Hypothalamus (tissue), 51 donors: ENCODE measurements around the gene FCSK.

Experiments
- DNase-seq, 51 donors: peaks; one replicate each; lab custom pipeline; 2025; lab: John Stamatoyannopoulos, UW

The FCSK gene

DNA sequence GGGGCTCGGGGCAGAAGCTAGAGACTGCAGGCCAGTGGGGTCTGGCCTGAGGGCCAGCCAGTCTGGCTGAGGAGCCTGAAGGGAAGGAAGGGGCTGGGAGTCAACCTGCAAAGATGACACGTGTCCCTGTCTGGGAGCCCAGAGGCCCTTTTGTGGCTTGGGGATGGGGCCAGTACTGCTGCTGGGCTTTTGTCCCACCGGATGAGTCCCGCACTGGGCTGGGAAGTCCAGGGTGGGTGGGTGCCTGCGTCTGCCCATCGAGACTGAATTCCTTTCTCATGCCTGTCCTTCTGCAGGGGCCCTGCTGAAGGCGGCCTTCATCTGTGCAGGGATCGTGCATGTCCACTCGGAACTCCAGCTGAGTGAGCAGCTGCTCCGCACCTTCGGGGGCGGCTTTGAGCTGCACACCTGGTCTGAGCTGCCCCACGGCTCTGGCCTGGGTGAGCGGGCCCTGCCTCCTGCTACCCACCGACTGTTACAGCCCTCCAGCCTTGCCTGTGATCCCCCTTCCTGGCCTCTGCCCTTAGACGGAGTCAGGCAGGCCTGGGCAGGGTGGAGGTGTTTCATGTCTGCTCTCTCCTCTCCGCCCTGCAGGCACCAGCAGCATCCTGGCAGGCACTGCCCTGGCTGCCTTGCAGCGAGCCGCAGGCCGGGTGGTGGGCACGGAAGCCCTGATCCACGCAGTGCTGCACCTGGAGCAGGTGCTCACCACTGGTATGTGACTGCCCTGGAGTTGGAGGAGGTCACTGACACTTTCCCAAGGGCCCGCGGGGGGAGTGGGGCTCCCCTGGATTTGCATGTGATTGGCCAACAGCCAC, 20.9 kb downstream of the FCSK start:
- no peak for DNase-seq

DNA sequence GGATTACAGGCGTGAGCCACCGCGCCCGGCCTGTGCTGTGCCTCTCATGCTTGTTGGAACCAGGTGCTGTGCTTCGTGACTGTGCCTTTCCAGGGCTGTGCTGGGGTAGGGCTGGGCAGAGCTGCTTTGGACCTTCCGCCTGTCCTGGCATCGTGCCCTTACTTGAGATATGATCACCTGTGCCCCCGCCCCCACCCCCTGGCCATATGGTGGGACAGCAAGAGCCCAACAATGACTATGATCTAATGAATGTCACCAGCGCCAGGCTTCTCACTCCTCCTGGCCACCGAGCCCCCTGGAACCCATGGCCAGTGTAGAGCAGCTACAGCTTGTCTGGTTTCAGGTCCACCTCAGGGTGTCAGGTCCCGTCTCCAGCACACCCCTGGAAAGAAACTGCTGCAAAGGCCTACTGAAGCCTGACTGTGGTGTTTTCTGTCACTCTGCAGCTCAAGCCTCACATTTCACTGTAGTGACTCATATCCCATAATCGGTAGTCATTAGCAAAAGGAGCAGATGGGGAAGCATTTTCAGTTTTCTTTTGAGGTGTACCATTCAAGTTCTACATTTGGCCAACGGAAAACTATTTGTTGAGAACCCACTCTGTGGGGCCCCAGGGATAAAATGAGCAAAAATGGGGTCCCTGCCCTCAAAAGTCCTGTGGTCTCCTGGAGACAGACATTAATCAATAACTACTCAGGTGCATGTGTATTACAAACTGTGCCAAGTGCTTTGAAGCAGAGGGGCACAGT, 22.1 kb downstream of the FCSK start:
- no peak for DNase-seq

DNA sequence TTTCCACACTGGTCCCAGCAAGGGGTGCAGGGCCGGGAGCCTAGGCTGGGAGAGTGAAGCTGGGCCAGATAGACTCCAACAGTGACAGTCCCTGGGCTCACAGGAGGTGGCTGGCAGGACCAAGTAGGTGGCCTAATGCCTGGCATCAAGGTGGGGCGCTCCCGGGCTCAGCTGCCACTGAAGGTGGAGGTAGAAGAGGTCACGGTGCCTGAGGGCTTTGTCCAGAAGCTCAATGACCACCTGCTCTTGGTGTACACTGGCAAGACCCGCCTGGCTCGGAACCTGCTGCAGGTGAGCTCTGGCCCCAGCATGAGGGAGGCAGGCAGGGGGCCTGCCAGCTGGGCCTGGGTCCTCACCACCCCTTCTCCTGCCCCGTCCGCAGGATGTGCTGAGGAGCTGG, 23.8 kb downstream of the FCSK start:
- DNase-seq: no peak

DNA sequence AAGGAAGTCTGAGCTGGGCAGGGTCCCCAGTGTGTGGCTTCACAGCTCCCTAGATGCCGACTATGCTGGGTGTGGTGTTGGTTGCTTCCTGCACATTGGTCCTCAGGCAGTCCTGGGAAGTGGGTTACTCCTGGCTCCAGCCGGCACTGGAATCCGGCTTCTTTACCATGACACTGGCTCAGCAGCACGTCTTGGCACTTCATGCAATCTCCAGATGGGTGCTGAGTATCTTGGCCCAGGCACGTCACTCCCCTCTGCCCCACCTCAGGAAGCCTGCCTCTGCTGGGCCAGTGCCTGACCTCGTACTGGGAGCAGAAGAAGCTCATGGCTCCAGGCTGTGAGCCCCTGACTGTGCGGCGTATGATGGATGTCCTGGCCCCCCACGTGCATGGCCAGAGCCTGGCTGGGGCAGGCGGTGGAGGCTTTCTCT, 24.5 kb downstream of the FCSK start:
- no peak for DNase-seq

DNA sequence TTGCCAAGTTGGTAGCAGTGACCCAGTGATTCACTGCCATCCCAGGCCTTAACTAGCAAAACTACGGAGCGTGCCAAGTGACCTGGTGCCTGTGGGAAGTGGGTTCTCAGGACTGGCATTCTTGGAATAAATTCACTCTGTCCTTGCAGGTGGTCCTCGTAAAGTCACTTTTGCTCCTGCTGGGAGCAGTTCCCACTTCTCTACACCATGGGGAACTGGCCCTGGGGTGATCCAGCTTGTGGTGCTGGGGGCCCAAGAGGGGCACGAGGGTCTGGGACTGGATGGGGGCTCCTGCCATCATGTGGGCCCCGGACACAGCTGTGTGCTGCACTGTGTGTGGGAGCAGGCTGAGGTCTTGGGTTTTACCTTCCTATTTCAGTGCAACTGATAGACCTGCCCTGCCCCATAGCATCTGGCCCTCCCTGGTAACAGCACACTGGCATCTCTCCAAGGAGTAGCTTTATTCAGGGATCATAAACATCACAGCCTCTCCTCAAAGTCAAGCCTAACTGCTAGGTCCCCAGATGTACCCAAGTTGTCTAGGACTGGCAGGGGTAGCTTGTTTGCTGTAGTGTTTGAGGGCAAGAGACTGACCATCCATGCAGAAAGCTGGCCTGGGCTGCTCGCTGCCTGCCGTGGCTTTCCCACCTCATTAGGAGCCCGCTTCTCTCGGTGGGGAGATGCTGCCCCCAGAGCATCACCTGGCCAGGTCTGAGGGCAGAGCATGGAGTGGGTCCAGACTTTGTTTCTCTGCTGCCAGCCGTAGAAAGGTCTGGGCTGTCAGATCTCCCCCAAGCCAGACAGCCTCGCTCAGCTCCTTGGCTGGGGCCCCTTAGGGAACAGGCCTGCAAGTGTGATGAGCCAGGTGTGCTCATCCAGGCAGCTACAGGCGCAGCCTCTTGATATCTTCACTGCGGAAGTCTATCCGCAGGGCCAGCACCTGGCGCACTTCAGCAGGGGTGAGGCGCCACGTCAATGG, 26.0 kb downstream of the FCSK start:
- no peak for DNase-seq

DNA sequence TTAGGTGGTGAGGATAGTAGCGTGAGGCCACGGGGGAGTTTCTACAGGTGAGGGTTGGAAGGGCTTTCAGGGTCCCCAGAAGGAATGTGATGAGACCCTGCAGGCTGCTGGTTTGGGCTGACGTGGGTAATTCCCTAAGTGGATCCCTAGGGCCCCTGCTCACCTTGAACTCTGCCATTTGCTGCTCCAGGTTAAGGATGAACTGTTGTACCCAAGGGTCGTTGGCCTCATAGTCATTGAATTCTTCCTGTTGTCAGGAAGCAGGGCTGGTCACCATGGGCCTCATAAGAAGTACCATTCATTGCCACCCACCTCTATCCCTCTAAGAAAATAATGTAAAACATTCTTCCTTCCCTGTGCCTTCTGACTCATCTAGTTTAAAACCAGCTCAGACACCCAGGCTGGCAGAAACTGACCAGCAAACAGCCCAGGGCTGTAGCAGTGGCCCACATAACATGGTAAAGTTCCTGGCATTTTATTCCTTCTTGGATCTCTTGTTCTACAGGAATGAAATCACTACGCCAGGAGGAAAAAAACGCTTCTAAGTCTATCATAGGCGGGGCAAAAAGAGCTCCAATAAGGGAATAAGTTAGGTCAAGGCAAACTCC, 27.6 kb downstream of the FCSK start:
- peak in 1 of 51 donors; percentile 17 for DNase-seq

DNA sequence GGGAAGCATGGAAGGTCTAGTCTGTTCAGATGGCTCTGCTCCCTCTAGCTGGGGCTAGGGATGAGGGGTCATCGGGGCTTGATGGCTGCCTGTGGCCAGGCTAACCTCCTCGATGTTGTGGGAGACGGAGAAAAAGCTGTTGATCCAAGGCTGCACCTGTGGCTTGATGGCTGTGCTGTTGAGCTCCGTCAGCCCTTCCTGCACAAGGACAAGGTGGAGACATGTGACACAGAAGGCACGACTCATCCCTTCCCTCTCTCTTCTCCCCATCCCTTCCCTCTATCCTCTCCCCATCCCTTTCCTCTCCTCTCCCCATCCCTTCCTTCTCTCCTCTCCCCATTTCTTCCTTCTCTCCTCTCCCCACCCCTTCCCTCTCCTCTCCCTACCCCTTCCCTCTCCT, 28.2 kb downstream of the FCSK start:
- DNase-seq: no peak

DNA sequence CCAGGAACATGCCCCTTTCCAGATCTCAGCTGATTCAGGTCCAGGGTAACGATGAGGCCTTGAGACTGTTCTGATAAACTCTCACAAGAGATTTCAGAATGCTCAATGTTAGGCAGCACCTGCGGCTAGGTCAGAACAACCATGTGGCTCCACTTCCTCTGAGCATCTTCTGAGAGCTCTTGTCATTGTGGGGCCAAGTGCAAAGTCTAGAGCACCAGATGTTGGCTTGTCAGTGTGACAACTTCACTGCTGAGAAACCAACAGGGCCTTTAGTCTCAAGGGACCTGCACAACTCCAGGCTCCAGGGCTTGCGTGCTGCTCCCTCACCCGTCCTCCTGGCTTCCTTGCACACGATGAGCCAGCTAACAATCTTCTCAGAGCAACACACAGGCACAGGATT, 29.0 kb downstream of the FCSK start:
- DNase-seq: no peak

DNA sequence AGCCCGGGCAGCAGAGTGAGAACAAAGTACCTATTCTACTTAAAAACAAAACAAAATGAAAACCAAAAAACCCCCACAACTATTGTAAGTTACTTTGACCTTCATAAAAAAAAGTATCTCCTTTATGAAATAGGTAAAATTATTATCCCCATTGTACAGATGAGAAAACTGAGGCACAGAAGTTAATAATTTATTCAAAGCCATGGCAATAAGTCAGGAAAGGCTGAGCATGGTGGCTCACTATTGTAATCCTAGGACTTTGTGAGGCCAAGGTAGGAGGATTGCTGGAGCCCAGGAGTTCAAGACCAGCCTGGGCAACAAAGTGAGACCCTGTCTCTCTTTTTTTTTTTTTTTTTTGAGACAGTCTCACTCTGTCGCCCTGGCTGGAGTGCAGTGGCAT, 30.5 kb downstream of the FCSK start:
- no peak for DNase-seq

DNA sequence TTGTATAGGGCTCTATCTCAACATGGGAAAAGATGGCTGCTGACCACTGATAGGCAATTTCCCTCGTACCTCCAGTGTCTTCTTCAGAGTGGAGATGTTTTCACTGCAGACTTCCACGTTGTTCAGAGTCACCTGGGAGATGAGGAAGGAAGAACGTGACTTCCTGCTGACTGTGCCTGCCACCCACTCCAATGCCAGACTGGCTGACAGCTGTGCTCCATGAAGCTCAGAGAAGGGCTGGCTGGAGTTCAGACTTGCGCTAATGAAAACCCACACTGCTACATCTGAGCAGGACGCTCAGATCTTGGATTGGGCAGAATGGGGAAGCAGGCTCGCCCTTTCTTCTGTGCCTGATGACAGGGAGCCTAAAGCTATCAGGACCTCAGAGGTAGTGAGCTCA, 35.9 kb downstream of the FCSK start:
- peak in 2 of 51 donors; percentile 7 to 57 for DNase-seq

DNA sequence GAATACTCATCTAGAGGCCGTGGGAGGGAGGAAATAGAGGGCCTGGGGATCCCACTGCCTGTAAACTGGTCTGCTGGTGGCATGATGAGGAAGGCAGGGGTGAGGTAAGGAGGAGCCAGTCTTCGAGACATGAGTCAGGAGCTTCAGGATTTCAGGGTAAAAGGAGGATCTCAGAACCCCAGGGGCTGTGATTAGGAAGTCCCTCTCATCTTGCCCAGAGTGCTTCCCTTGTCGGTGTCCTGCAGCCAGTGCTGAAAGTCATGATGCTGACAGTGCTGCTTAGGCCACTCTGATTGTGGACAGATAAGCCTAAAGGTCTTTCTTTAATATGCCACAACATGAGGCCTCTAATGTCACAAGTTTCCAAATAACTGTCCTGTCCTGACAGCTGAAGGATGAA, 39.4 kb downstream of the FCSK start:
- DNase-seq: no peak

DNA sequence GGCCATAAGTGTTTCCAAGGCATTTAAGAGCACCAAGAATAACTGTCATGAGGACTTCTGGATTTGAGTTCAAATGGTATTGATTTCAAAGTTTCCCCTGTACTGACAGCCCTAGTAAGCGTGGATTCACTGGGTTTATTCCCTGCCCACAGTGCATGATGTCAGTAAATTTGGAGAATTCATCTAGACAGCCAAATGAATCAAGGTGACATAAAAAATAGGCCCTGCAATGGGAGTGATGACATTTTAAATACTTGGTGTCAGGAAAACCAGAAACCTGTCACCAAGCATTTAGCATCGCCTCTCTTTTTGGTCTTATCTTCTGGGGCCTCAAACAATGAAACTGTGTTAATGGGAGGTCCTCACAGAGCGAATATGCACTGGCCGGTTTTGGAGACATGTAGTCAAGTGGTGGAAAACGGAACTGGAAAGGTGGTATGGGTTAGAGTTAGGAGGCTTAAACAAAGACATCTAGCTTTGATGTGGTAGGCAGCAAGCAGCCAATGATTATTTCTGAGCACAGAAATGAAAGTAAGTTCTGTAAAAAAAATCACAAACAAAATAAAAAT, 39.9 kb downstream of the FCSK start:
- DNase-seq: no peak

DNA sequence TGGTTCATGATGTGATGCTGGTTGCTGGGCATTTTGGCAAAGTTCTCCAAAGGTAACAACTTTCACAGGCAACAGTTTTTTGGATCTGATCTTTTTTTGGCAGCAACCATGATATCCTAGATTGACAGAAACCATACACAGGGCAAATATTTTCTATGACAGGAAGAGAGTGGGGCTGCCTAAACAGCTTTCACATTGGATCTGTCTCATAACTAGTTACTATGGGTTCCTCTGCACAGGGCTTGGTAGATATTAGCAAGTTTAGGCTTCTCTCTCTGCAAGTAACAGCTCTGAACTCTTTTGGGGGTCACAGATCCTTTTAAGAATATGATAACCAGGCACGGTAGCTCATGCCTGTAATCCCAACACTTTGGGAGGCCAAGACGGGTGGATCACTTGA, 40.4 kb downstream of the FCSK start:
- DNase-seq: no peak

DNA sequence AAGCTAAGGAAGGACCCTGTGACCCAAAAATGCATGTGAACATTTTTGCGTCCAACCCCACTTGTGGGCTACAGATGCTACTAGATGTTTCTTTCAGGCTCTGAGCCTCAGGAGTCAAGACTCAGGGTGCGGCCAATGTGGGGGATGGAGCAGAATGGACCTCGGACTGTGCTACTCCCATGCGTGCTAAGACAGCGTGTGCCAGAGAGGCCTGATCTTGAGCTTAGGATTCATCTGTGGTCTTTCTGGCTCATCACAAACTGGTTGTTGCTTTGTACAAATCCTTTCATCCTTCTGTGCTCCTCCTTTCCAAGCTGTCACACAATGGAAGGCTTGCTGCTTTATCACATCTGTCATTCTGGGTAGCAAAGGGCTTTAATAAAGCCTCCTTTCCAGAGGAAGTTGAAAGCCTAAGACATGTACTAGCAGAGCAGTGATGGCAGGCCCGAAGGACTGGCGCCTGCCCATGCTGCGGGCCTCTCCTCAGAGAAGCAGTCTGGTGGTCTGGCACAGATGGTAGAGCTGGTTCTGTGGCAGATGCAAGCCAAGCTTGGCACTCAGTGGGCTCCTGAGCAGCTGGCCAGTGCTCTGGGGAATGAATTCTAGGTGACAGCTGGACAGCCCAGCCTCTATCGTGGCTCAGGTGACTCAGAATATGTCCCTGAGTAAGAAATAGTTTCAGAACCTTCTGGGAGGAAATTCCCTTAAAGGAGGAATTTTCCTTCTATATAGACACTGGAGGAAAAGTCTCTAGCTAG, 41.2 kb downstream of the FCSK start:
- no peak for DNase-seq

DNA sequence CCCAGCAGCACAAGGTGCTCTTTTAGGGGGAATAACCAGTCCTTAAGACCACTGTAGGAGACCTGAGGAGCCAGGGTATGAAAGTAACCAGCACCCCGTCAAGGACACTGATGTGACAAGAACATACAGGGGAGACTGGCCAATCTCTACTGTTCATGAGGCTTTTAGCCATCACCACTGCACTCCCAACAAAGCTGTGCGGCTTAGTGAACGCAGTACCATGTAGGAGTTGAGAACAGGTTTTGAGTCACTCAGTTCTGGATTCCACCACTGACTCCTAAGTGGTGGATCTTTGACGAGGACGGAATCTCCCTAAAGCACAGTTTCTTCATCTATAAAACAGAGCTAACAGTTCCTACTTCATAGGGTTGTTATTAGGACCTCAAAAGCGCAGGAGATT, 42.1 kb downstream of the FCSK start:
- no peak for DNase-seq

DNA sequence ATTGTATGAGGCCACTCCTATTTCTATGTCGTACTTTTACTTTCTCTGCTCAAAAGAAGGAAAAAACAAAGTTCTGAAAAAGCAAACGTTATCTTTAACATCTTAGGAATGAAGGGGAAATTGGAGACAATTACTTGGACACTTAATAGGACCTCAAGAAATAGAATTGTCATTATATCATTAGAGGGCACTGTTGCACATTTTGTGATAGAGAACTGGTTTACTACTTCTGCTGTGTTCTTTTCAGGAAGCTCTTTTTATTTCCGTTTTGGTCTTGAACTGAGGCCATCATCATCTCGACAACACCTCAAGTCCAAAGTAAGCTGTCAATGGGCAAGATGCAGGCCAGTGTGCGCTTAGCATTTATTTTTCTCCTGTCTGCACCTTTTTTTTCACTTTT, 54.4 kb downstream of the FCSK start:
- DNase-seq: no peak

DNA sequence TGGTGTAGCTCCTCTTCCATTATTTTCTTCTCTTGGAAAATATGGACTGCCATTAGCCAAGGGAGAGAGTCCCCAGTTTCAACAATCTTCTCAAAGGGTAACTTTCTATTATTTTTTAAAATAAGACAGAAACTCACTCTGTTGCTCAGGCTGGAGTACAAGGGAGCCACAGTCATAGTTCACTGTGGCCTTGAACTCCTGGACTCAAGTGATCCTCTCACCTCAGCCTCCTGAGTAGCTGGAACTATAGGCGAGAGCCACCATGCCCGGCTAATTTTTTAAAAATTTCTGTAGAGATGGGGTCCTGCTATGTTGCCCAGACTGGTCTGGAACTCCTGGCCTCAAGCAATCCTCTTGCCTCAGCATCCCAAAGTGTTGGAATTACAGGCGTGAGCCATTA, 55.8 kb downstream of the FCSK start:
- DNase-seq: no peak

DNA sequence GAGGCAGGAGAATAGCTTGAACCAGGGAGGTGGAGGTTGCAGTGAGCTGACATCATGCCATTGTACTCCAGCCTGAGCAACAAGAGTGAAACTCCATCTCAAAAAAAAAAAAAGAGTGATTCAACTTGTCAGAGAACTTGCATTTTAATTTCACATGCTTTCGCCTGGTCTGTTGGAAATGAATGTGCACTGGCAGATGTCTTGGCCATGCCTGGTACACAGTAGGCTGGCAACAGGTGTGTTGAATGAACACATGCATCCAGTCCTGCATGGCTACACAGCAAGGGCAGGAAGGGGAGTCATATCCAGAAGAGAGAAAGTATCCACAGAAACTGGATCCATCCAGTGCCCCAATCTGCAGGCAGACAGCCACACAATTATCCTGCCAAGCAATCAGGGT, 57.4 kb downstream of the FCSK start:
- no peak for DNase-seq

DNA sequence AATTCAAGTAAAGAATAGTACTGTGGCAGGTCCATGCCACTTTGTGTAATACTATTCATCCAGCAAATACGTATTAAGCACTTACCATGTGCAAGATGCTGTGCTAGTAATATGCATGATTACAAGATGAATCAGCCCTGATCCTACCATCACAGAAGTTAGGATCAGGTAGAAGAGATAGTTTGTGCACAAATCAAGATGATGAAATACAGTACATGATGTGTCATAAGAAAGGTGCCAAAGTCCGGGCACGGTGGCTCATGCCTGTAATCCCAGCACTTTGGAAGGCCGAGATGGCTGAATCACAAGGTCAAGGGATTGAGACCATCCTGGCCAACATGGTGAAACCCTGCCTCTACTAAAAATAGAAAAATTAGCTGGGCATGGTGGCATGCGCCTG, 58.1 kb downstream of the FCSK start:
- DNase-seq: no peak
